Endothelial cell of umbilical vein (primary cell): ENCODE results near the gene SLC10A2. TPM values are rescaled to one million over a fixed set of nuclear protein-coding genes. Genes with fewer than 3 reads are reported as not detected.

Experiments used
- BruUV-seq: library from RNA; stranded (reverse); fragments of 400-500 nt; replicated peaks from 2 replicates; lab custom pipeline; 2021; lab: Mats Ljungman, UMichigan
- CTCF ChIA-PET: fragments of 300-600, 350-600 bp; sonication (Branson Sonifier 250); formaldehyde crosslinking; loops from one replicate; lab custom pipeline; 2021; ENCODE audit warnings: antibody characterized with exemption, inconsistent platforms; lab: Charles Lee
- POLR2A ChIA-PET: fragments of 300-600, 350-600 bp; sonication (Branson Sonifier 250); formaldehyde crosslinking; loops from one replicate; lab custom pipeline; 2021; ENCODE audit warnings: antibody characterized with exemption, inconsistent platforms; lab: Charles Lee
- DNase-seq: peaks from one replicate; pipeline ENCODE4 v3.0.0-alpha.2; 2011; ENCODE audit warnings: low read depth, low spot score
- FAIRE-seq: peaks from 2 replicates; lab custom pipeline; 2011; peaks lifted over from hg19 to GRCh38; lab: Jason Lieb, UNC
- H2AFZ ChIP-seq: 2 replicates; pipeline ENCODE4 v1.6.0; 2012; ENCODE audit warnings: low read depth, low read length, control low read depth, inconsistent platforms
- H3K27ac ChIP-seq: 2 replicates; pipeline ENCODE4 v1.5.1; 2011; ENCODE audit warnings: low read depth, mild to moderate bottlenecking, control low read depth, low read length, moderate library complexity; ENCODE audit not compliant: insufficient read depth
- H3K27me3 ChIP-seq, 2 experiments: 2 replicates each; pipeline versions ENCODE4 v1.6.0 to v1.6.1; 2011; ENCODE audit warnings: low read length in 2 of 2, mixed read lengths in 1 of 2; ENCODE audit not compliant: control insufficient read depth in 2 of 2, insufficient read depth in 2 of 2
- H3K36me3 ChIP-seq, 2 experiments: 2 replicates in 1 of 2; 3 replicates in 1 of 2; pipeline ENCODE4 v1.5.1; 2011; ENCODE audit warnings: low read length in 2 of 2, mild to moderate bottlenecking in 1 of 2, moderate library complexity in 1 of 2; ENCODE audit not compliant: control insufficient read depth in 2 of 2, insufficient read depth in 2 of 2; ENCODE audit errors: extremely low read depth in 1 of 2
- H3K4me1 ChIP-seq: 3 replicates; pipeline ENCODE4 v1.5.1; 2011; ENCODE audit warnings: mild to moderate bottlenecking, low read length; ENCODE audit not compliant: control insufficient read depth, insufficient read depth; ENCODE audit errors: extremely low read depth
- H3K4me2 ChIP-seq: 2 replicates; pipeline ENCODE4 v1.6.1; 2011; ENCODE audit warnings: low read length, control low read depth, mixed read lengths; ENCODE audit not compliant: insufficient read depth
- H3K4me3 ChIP-seq, 3 experiments: fragments of 200-600 bp in 1 of 3; sonication (generic), shearing (Covaris generic) in 1 of 3; replicated peaks in 1 of 3; 2 replicates each; pipeline ENCODE4 v1.5.1; 2011 to 2016; ENCODE audit warnings: control low read depth in 3 of 3, low read length in 3 of 3, mild to moderate bottlenecking in 2 of 3, inconsistent platforms in 1 of 3, low read depth in 1 of 3, moderate library complexity in 1 of 3; ENCODE audit not compliant: insufficient read depth in 1 of 3
- H3K79me2 ChIP-seq: 2 replicates; pipeline ENCODE4 v1.6.0; 2012; ENCODE audit warnings: low read length, inconsistent platforms; ENCODE audit not compliant: control insufficient read depth, insufficient read depth
- H3K9ac ChIP-seq: replicated peaks from 2 replicates; pipeline ENCODE3; 2011; ENCODE audit warnings: low read length, control low read depth; ENCODE audit not compliant: insufficient read depth; ENCODE audit errors: extremely low read depth
- H3K9me1 ChIP-seq: replicated peaks from 3 replicates; pipeline ENCODE4 v1.6.0; 2011; ENCODE audit warnings: mild to moderate bottlenecking, low read length; ENCODE audit not compliant: control insufficient read depth, insufficient read depth; ENCODE audit errors: extremely low read depth
- H3K9me3 ChIP-seq: replicated peaks from 2 replicates; pipeline ENCODE4 v1.5.1; 2012; ENCODE audit warnings: low read length, inconsistent platforms; ENCODE audit not compliant: control insufficient read depth, insufficient read depth
- H4K20me1 ChIP-seq: replicated peaks from 2 replicates; pipeline ENCODE3; 2011; ENCODE audit warnings: mild to moderate bottlenecking, low read length; ENCODE audit not compliant: control insufficient read depth, insufficient read depth; ENCODE audit errors: extremely low read depth
- EZH2 ChIP-seq: IDR thresholded peaks from 2 replicates; pipeline ENCODE4 v1.6.1; 2012; ENCODE audit warnings: borderline replicate concordance, low read depth, mild to moderate bottlenecking, moderate library complexity, low read length, inconsistent platforms; ENCODE audit not compliant: severe bottlenecking
- FOS ChIP-seq: IDR thresholded peaks from 2 replicates; pipeline ENCODE4 v1.6.1; 2011; ENCODE audit warnings: mild to moderate bottlenecking, low read length, moderate library complexity, borderline replicate concordance; ENCODE audit not compliant: insufficient read depth
- GATA2 ChIP-seq: IDR thresholded peaks from 2 replicates; pipeline ENCODE4 v1.7.0; 2011; ENCODE audit warnings: low read depth, mild to moderate bottlenecking, moderate library complexity, mixed read lengths, low read length; ENCODE audit not compliant: insufficient read length, insufficient read depth
- JUN ChIP-seq: IDR thresholded peaks from 2 replicates; pipeline ENCODE4 v1.6.1; 2011; ENCODE audit warnings: borderline replicate concordance, low read depth; ENCODE audit not compliant: insufficient read length, insufficient read depth
- POLR2A ChIP-seq: IDR thresholded peaks from 2 replicates; pipeline ENCODE4 v1.6.1; 2012; ENCODE audit warnings: low read depth, mild to moderate bottlenecking, control low read depth, low read length
- POLR2AphosphoS5 ChIP-seq: IDR thresholded peaks from 2 replicates; pipeline ENCODE4 v1.6.1; 2012; ENCODE audit warnings: low read depth, mild to moderate bottlenecking, control low read depth, low read length, moderate library complexity; ENCODE audit not compliant: insufficient read depth
- dilution Hi-C: fragments of 300-500 bp; cut with MboI; formaldehyde crosslinking; loops from one replicate; pipeline ENCODE4 v1.15.0; 2019; ENCODE audit warnings: low sequenced_read_pairs; ENCODE audit not compliant: extremely low pct_ligation_motif_present
- intact Hi-C: fragments of 100-400 bp; cut with micrococcal nuclease; formaldehyde crosslinking; loops from one replicate; pipeline ENCODE4 v1.10.0; 2022
- polyA plus RNA-seq, 4 experiments: library from polyadenylated mRNA; depleted of rRNA in 3 of 4; stranded (reverse) in 3 of 4; unstranded in 1 of 4; fragments of >200 nt; gene quantifications; 2 replicates each; pipeline versions ENCODE4 v1.2.1 to v1.2.3, GENCODE V29; 2011 to 2012; ENCODE audit warnings: missing spikeins in 1 of 4
- total RNA-seq: library from RNA; stranded (reverse); gene quantifications from 2 replicates; pipeline ENCODE4 v1.2.3, GENCODE V29; 2021
- TF ChIP-seq, protein P1 (sequence below), 2 donors: IDR thresholded peaks; 1 replicate in 1 of 2; 2 replicates in 1 of 2; pipeline ENCODE4 v1.5.1; 2011; ENCODE audit warnings: low read length in 2 of 2, mild to moderate bottlenecking in 2 of 2, moderate library complexity in 2 of 2, control low read depth in 1 of 2, inconsistent platforms in 1 of 2, low read depth in 1 of 2; ENCODE audit not compliant: insufficient read depth in 1 of 2; ENCODE audit errors: extremely low read depth in 1 of 2
- TF ChIP-seq, protein P2 (sequence below): IDR thresholded peaks from 2 replicates; pipeline ENCODE4 v1.6.1; 2011; ENCODE audit not compliant: insufficient read depth, insufficient read length

The SLC10A2 gene
- total and polyA plus RNA-seq, 2 donors (not counting 3 experiments of a cell fraction or from before 2014, with no cell fraction given) = not detected

DNA sequence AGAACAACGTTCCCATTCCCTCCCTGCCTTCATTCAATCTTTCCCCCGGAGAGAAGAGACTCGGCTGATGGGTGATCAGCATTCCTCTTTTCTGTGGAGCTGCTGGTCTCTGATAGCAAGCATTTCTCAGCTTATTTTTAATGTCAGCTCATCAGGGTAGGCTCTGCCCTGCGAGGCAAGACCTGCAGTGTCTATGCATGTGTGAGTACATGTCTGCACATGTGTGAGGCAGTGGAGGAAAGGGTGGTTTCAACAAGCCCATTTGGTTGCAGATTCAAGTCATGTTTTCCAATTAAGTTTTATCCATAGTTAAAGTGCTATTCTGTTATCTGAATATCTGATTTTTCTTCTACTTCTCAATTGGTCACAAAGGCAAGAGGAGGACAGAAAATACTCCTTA lies 19.5 kb downstream of the SLC10A2 start:
- no peak for FAIRE-seq
- CTCF ChIA-PET = no interaction called here

More for the DNA sequence above, 19.5 kb downstream of the SLC10A2 start:
- H3K27me3 ChIP-seq = no peaks in the 10 kb centered on the region
- no TSS peak for BruUV-seq
- H3K9ac ChIP-seq = no peak overlapping the region
- no peaks in the 10 kb centered on the region for H3K9me3 ChIP-seq
- TF ChIP-seq POLR2A (no peak), FOS (no peak), JUN (no peak), POLR2AphosphoS5 (no peak), EZH2 (no peak), GATA2 (no peak)
- TF ChIP-seq, protein P1, sequence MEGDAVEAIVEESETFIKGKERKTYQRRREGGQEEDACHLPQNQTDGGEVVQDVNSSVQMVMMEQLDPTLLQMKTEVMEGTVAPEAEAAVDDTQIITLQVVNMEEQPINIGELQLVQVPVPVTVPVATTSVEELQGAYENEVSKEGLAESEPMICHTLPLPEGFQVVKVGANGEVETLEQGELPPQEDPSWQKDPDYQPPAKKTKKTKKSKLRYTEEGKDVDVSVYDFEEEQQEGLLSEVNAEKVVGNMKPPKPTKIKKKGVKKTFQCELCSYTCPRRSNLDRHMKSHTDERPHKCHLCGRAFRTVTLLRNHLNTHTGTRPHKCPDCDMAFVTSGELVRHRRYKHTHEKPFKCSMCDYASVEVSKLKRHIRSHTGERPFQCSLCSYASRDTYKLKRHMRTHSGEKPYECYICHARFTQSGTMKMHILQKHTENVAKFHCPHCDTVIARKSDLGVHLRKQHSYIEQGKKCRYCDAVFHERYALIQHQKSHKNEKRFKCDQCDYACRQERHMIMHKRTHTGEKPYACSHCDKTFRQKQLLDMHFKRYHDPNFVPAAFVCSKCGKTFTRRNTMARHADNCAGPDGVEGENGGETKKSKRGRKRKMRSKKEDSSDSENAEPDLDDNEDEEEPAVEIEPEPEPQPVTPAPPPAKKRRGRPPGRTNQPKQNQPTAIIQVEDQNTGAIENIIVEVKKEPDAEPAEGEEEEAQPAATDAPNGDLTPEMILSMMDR (IDR thresholded peaks at IDR 0.05; ENCODE audit: extremely low read depth in 1 of 2, insufficient read depth in 1 of 2, low read depth in 1 of 2, low read length in 2 of 2) = no peak
- TF ChIP-seq, protein P2, sequence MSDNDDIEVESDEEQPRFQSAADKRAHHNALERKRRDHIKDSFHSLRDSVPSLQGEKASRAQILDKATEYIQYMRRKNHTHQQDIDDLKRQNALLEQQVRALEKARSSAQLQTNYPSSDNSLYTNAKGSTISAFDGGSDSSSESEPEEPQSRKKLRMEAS = no peak
- H3K9me1 ChIP-seq = no peaks in the 10 kb centered on the region
- no peaks in the 10 kb centered on the region for H3K79me2 ChIP-seq
- no peak overlapping the region for H3K4me3 ChIP-seq
- no peak for DNase-seq
- POLR2A ChIA-PET = no interaction called here
- H3K4me1 ChIP-seq = no peaks in the 10 kb centered on the region
- intact Hi-C loops (no loop called here), dilution Hi-C loops (no loop called here)
- no peak overlapping the region for H2AFZ ChIP-seq
- H3K4me2 ChIP-seq = no peak overlapping the region
- H3K36me3 ChIP-seq = no peaks in the 10 kb centered on the region
- H4K20me1 ChIP-seq = no peaks in the 10 kb centered on the region
- no peak overlapping the region for H3K27ac ChIP-seq
